Peyer's patch (tissue), 4 donors: ENCODE results near the gene NPAT.

Experiments
- POLR2A ChIP-seq, 2 donors: fragments of 450-650 bp; IDR thresholded peaks; one replicate each; pipeline ENCODE4 v1.5.1; 2017; ENCODE audit warnings: antibody characterized with exemption in 2 of 2, mild to moderate bottlenecking in 2 of 2, moderate library complexity in 2 of 2
- TF ChIP-seq, protein P1 (sequence below), 6 experiments: fragments of 450-650 bp in 4 of 6; fragments of 200-600 bp in 2 of 6; sonication (generic) in 1 of 6; IDR thresholded peaks; one replicate each; pipeline ENCODE4 v1.5.1; 2017 to 2019; ENCODE audit warnings: antibody characterized with exemption in 6 of 6, mild to moderate bottlenecking in 3 of 6, moderate library complexity in 1 of 6

DNA sequence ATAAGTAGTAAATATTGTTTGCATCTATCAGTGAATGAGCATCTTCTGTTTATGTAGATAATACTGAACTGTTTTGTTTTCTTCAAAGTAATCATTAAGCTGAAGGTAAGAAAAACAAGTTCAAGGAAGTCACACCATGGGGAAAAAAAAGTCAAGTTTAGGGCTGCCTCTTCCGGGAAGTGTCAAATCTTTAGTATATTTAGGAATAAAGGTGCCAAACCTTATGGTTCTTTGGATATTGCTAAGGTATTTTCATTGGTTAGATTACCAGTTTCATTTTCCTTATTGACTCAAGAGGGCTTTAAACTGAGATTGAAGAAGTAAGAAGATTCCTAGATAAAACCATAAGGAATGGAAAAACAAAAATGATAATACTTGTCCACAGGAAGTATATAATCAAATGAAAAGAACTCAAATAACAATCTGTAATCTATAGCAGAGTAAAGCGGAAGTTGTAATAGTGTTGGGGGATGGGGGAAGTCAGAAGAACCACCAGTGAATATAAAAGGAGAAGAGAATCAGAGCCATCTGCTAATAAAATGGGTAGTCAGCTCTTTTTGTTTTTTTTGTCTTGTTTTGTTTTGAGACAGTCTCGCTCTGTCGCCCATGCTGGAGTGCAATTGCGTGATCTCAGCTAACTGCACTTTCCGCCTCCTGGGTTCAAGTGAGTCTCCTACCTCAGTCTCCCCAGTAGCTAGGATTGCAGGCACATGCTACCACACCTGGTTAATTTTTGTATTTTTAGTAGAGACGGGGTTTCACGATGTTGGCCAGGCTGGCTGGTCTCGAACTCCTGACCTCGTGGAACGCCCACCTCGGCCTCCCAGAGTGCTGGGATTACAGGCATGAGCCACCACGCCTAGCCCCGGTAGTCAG is 2.7 kb upstream of the NPAT start:
- TF ChIP-seq, protein P1, sequence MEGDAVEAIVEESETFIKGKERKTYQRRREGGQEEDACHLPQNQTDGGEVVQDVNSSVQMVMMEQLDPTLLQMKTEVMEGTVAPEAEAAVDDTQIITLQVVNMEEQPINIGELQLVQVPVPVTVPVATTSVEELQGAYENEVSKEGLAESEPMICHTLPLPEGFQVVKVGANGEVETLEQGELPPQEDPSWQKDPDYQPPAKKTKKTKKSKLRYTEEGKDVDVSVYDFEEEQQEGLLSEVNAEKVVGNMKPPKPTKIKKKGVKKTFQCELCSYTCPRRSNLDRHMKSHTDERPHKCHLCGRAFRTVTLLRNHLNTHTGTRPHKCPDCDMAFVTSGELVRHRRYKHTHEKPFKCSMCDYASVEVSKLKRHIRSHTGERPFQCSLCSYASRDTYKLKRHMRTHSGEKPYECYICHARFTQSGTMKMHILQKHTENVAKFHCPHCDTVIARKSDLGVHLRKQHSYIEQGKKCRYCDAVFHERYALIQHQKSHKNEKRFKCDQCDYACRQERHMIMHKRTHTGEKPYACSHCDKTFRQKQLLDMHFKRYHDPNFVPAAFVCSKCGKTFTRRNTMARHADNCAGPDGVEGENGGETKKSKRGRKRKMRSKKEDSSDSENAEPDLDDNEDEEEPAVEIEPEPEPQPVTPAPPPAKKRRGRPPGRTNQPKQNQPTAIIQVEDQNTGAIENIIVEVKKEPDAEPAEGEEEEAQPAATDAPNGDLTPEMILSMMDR (IDR thresholded peaks at IDR 0.05), result no peak
- TF ChIP-seq POLR2A (IDR thresholded peaks at IDR 0.05), result no peak
